H1 (cell line): ENCODE data around the gene GALNT18. TPM values are rescaled to one million over a fixed set of nuclear protein-coding genes. Genes with fewer than 3 reads are reported as not detected.

Source experiments
- CTCF ChIA-PET: fragments of 300-600 bp; sonication (Branson Sonifier 250); formaldehyde crosslinking; loops from one replicate; lab custom pipeline; 2021; ENCODE audit not compliant: partially characterized antibody; lab: Charles Lee
- POLR2A ChIA-PET: fragments of 300-600 bp; sonication (Branson Sonifier 250); formaldehyde crosslinking; loops from one replicate; lab custom pipeline; 2021; ENCODE audit warnings: inconsistent platforms; ENCODE audit not compliant: partially characterized antibody; lab: Charles Lee
- DNase-seq, 2 experiments: peaks; one replicate each; pipeline versions ENCODE4 v3.0.0 to v3.0.0-alpha.2; 2010 to 2022; ENCODE audit warnings: low spot score in 2 of 2, low read depth in 1 of 2, mixed read lengths in 1 of 2
- FAIRE-seq: peaks from 2 replicates; lab custom pipeline; 2011; peaks lifted over from hg19 to GRCh38; lab: Jason Lieb, UNC
- H2AFZ ChIP-seq: 2 replicates; pipeline ENCODE4 v1.8.1; 2012; ENCODE audit warnings: low read length, inconsistent platforms
- H2AK5ac ChIP-seq: 2 replicates; pipeline ENCODE4 v1.6.1; 2013; ENCODE audit warnings: low read depth, low read length
- H2BK120ac ChIP-seq: replicated peaks from 2 replicates; pipeline ENCODE3; 2013; ENCODE audit warnings: low read depth, low read length, inconsistent platforms
- H2BK12ac ChIP-seq: 2 replicates; pipeline ENCODE4 v1.6.1; 2013; ENCODE audit warnings: low read depth, low read length
- H2BK15ac ChIP-seq: 2 replicates; pipeline ENCODE4 v1.6.1; 2013; ENCODE audit warnings: low read length
- H2BK20ac ChIP-seq: 2 replicates; pipeline ENCODE4 v1.6.1; 2013; ENCODE audit warnings: low read length
- H2BK5ac ChIP-seq: 2 replicates; pipeline ENCODE4 v1.6.1; 2013; ENCODE audit warnings: low read depth, low read length
- H3K14ac ChIP-seq: 2 replicates; pipeline ENCODE4 v1.6.1; 2013; ENCODE audit warnings: inconsistent platforms; ENCODE audit not compliant: insufficient read length
- H3K18ac ChIP-seq: 2 replicates; pipeline ENCODE4 v1.6.1; 2013; ENCODE audit warnings: low read length; ENCODE audit errors: extremely low read depth
- H3K23ac ChIP-seq: 2 replicates; pipeline ENCODE4 v1.6.1; 2013; ENCODE audit warnings: inconsistent platforms; ENCODE audit not compliant: insufficient read length
- H3K23me2 ChIP-seq: 2 replicates; pipeline ENCODE4 v1.6.1; 2013; ENCODE audit warnings: low read depth, low read length
- H3K27ac ChIP-seq: 2 replicates; pipeline ENCODE4 v1.6.1; 2011; ENCODE audit warnings: low read depth, low read length, inconsistent platforms
- H3K27me3 ChIP-seq, 4 experiments: replicated peaks in 1 of 4; 1 replicate in 1 of 4; 2 replicates in 3 of 4; pipeline versions ENCODE4 v1.6.1 to v1.8.1; 2011 to 2013; ENCODE audit warnings: low read length in 3 of 4, mild to moderate bottlenecking in 3 of 4, inconsistent platforms in 2 of 4, mixed read lengths in 2 of 4, moderate library complexity in 1 of 4; ENCODE audit not compliant: control insufficient read depth in 3 of 4, insufficient read depth in 3 of 4; ENCODE audit errors: extremely low read depth in 1 of 4
- H3K36me3 ChIP-seq, 4 experiments: 2 replicates each; pipeline versions ENCODE4 v1.6.1 to v1.8.1; 2011 to 2013; ENCODE audit warnings: mild to moderate bottlenecking in 4 of 4, low read length in 3 of 4, moderate library complexity in 2 of 4, control low read depth in 1 of 4, inconsistent platforms in 1 of 4; ENCODE audit not compliant: insufficient read depth in 4 of 4, control insufficient read depth in 2 of 4
- H3K4ac ChIP-seq: replicated peaks from 2 replicates; pipeline ENCODE3; 2013; ENCODE audit warnings: low read length, low read depth, mixed read lengths, inconsistent platforms; ENCODE audit not compliant: insufficient read length
- H3K4me1 ChIP-seq, 4 experiments: replicated peaks in 1 of 4; 1 replicate in 1 of 4; 2 replicates in 3 of 4; pipeline versions ENCODE4 v1.6.1 to v1.8.1; 2011 to 2013; ENCODE audit warnings: low read length in 3 of 4, inconsistent platforms in 2 of 4, mixed read lengths in 1 of 4; ENCODE audit not compliant: insufficient read depth in 4 of 4, control insufficient read depth in 3 of 4
- H3K4me2 ChIP-seq, 2 experiments: 2 replicates each; pipeline versions ENCODE4 v1.6.1 to v1.8.1; 2011 to 2013; ENCODE audit warnings: low read depth in 2 of 2, low read length in 2 of 2, control low read depth in 1 of 2, inconsistent platforms in 1 of 2, mild to moderate bottlenecking in 1 of 2; ENCODE audit not compliant: insufficient read depth in 1 of 2
- H3K4me3 ChIP-seq, 4 experiments: fragments of 200-600, 300-600 bp in 1 of 4; sonication (generic), shearing (Covaris generic), sonication (Bioruptor Twin) in 1 of 4; 2 replicates each; pipeline versions ENCODE4 v1.5.1 to v1.8.1; 2011 to 2016; ENCODE audit warnings: low read length in 4 of 4, low read depth in 3 of 4, control low read depth in 2 of 4, inconsistent platforms in 2 of 4, mild to moderate bottlenecking in 2 of 4, mixed read lengths in 1 of 4, moderate library complexity in 1 of 4; ENCODE audit not compliant: insufficient read depth in 2 of 4; ENCODE audit errors: extremely low read depth in 1 of 4
- H3K56ac ChIP-seq: replicated peaks from 2 replicates; pipeline ENCODE3; 2013; ENCODE audit warnings: low read depth, mild to moderate bottlenecking, mixed read lengths, low read length, inconsistent platforms; ENCODE audit not compliant: insufficient read length
- H3K79me1 ChIP-seq: 2 replicates; pipeline ENCODE4 v1.6.1; 2013; ENCODE audit warnings: low read depth, low read length, control low read depth
- H3K79me2 ChIP-seq, 2 experiments: 2 replicates each; pipeline versions ENCODE4 v1.6.1 to v1.8.1; 2012 to 2013; ENCODE audit warnings: low read length in 2 of 2, mild to moderate bottlenecking in 2 of 2, inconsistent platforms in 1 of 2; ENCODE audit not compliant: insufficient read depth in 2 of 2, control insufficient read depth in 1 of 2
- H3K9ac ChIP-seq, 4 experiments: replicated peaks in 1 of 4; 1 replicate in 1 of 4; 2 replicates in 3 of 4; pipeline versions ENCODE4 v1.6.1 to v1.8.1; 2011 to 2013; ENCODE audit warnings: low read depth in 3 of 4, low read length in 3 of 4, control low read depth in 2 of 4, mild to moderate bottlenecking in 2 of 4, moderate library complexity in 2 of 4, inconsistent platforms in 1 of 4; ENCODE audit errors: extremely low read depth in 1 of 4
- H3K9me3 ChIP-seq, 2 experiments: 2 replicates each; pipeline versions ENCODE4 v1.6.1 to v1.8.1; 2012 to 2013; ENCODE audit warnings: mild to moderate bottlenecking in 2 of 2, moderate library complexity in 2 of 2, control low read depth in 1 of 2, inconsistent platforms in 1 of 2, low read depth in 1 of 2, low read length in 1 of 2, mixed read lengths in 1 of 2; ENCODE audit not compliant: insufficient read depth in 2 of 2
- H4K20me1 ChIP-seq, 2 experiments: replicated peaks in 1 of 2; 2 replicates each; pipeline versions ENCODE3 to v1.8.1; 2011 to 2013; ENCODE audit warnings: inconsistent platforms in 2 of 2, low read length in 2 of 2, mild to moderate bottlenecking in 1 of 2; ENCODE audit not compliant: insufficient read depth in 2 of 2, control insufficient read depth in 1 of 2
- H4K5ac ChIP-seq: 2 replicates; pipeline ENCODE4 v1.6.1; 2013; ENCODE audit warnings: low read length, low read depth, mixed read lengths, inconsistent platforms; ENCODE audit not compliant: insufficient read length
- H4K8ac ChIP-seq: 2 replicates; pipeline ENCODE4 v1.8.0; 2013; ENCODE audit warnings: mild to moderate bottlenecking, moderate library complexity, low read length, inconsistent platforms; ENCODE audit not compliant: insufficient read depth; ENCODE audit errors: extremely low read depth
- H4K91ac ChIP-seq: replicated peaks from 2 replicates; pipeline ENCODE3; 2013; ENCODE audit warnings: low read length, mixed read lengths, inconsistent platforms; ENCODE audit not compliant: insufficient read length
- EZH2 ChIP-seq: fragments of 200-600 bp; sonication (generic); IDR thresholded peaks from 2 replicates; pipeline ENCODE4 v1.7.1; 2012; ENCODE audit warnings: low read depth, mild to moderate bottlenecking, moderate library complexity, low read length, inconsistent platforms; ENCODE audit not compliant: severe bottlenecking
- POLR2A ChIP-seq, 2 experiments: IDR thresholded peaks; 1 replicate in 1 of 2; 2 replicates in 1 of 2; pipeline ENCODE4 v1.6.1; 2011; ENCODE audit warnings: low read depth in 2 of 2, low read length in 2 of 2, mild to moderate bottlenecking in 2 of 2; ENCODE audit errors: control extremely low read depth in 1 of 2
- POU5F1 ChIP-seq: IDR thresholded peaks from 2 replicates; pipeline ENCODE4 v1.6.1; 2011; ENCODE audit warnings: low read depth, mild to moderate bottlenecking, low read length, moderate library complexity
- RAD21 ChIP-seq, 2 experiments: IDR thresholded peaks in 1 of 2; conservative IDR thresholded peaks in 1 of 2; 2 replicates each; pipeline ENCODE4 v1.6.1; 2011; ENCODE audit warnings: low read depth in 2 of 2, low read length in 2 of 2, improper control_type of control experiment in 1 of 2, inconsistent platforms in 1 of 2, mild to moderate bottlenecking in 1 of 2, moderate library complexity in 1 of 2
- WGBS, 2 experiments: shearing (Covaris generic) in 1 of 2; methylation state at CpG; one replicate each; pipeline versions ENCODE4 v1.1.6 to v1.1.7; 2013 to 2015; ENCODE audit warnings: low lambda C conversion rate in 2 of 2, mixed read lengths in 2 of 2, inconsistent platforms in 1 of 2, low coverage in 1 of 2, missing lambda C conversion rate in 1 of 2; ENCODE audit not compliant: insufficient replicate concordance in 2 of 2, insufficient coverage in 1 of 2, insufficient read length in 1 of 2; ENCODE audit errors: extremely low coverage in 1 of 2, missing lambda C conversion rate in 1 of 2; 5-methylcytosine and 5-hydroxymethylcytosine counted together
- long read RNA-seq, 2 experiments: library from RNA in 1 of 2; library from capped mRNA in 1 of 2; stranded (forward); transcript quantifications; one replicate each; pipeline ENCODE4 v2.0.0, GENCODE V29; 2021; ENCODE audit warnings: inconsistent platforms in 1 of 2
- polyA minus RNA-seq, 3 experiments: library from RNA; depleted of rRNA, polyadenylated mRNA; stranded (reverse); fragments of >200 nt; gene quantifications; 1 replicate in 2 of 3; 2 replicates in 1 of 3; pipeline ENCODE4 v1.2.3, GENCODE V29; 2011
- polyA plus RNA-seq, 7 experiments: library from polyadenylated mRNA; depleted of rRNA in 3 of 7; stranded (reverse) in 5 of 7; unstranded in 2 of 7; fragments of >200 nt in 5 of 7; fragments of 200-250 nt in 2 of 7; gene quantifications; 1 replicate in 5 of 7; 2 replicates in 1 of 7; 4 replicates in 1 of 7; pipeline versions ENCODE4 v1.2.1 to v1.2.3, GENCODE V29; 2011 to 2013; ENCODE audit warnings: missing spikeins in 2 of 7, mixed read lengths in 2 of 7
- total RNA-seq: library from RNA; stranded (reverse); fragmentation: NEBNext Ultra II Directional; extraction: Animal tissue kit (Norgen Biotek cat#: 25700); gene quantifications from 2 replicates; pipeline ENCODE4 v1.2.1, GENCODE V29; 2021
- TF ChIP-seq, protein P1 (sequence below): IDR thresholded peaks from 2 replicates; pipeline ENCODE4 v1.6.1; 2012; ENCODE audit warnings: inconsistent platforms
- TF ChIP-seq, protein P2 (sequence below): IDR thresholded peaks from 2 replicates; pipeline ENCODE4 v1.6.1; 2011; ENCODE audit warnings: low read length, improper control_type of control experiment

The GALNT18 gene
- total RNA-seq (5.7 and 6.0 TPM in 2 replicates), polyA plus RNA-seq (2011; rRNA removed) (9.4 and 10.4 TPM in 2 replicates), polyA minus RNA-seq (2011; rRNA and poly(A)+ RNA removed) (8.5 and 10.6 TPM in 2 replicates)
- 9.8 TPM for polyA plus RNA-seq (2011; cell fraction: cytosol; rRNA removed)
- 10.8 TPM for polyA plus RNA-seq (2011; cell fraction: nucleus; rRNA removed)
- 4.8 to 8.5 TPM (median 7.5 TPM) in 4 replicates for polyA plus RNA-seq (2012, experiment 1 of 2)
- polyA plus RNA-seq (2012, experiment 2 of 2) = 5.6 TPM
- polyA plus RNA-seq (2013, experiment 1 of 2) = 5.2 TPM
- polyA plus RNA-seq (2013, experiment 2 of 2) = 5.5 TPM
- polyA minus RNA-seq (2011; cell fraction: cytosol; rRNA and poly(A)+ RNA removed) = 4.2 TPM
- 15.8 TPM for polyA minus RNA-seq (2011; cell fraction: nucleus; rRNA and poly(A)+ RNA removed)
- long read RNA-seq, experiment 1, partial matches to known transcripts = 2 of 7 reads
- long read RNA-seq, experiment 1, other reads (novel, unspliced or antisense) = 4 of 7 reads
- long read RNA-seq, experiment 2, partial matches to known transcripts = 0 of 2 reads
- long read RNA-seq, experiment 2, other reads (novel, unspliced or antisense) = 1 of 2 reads

DNA sequence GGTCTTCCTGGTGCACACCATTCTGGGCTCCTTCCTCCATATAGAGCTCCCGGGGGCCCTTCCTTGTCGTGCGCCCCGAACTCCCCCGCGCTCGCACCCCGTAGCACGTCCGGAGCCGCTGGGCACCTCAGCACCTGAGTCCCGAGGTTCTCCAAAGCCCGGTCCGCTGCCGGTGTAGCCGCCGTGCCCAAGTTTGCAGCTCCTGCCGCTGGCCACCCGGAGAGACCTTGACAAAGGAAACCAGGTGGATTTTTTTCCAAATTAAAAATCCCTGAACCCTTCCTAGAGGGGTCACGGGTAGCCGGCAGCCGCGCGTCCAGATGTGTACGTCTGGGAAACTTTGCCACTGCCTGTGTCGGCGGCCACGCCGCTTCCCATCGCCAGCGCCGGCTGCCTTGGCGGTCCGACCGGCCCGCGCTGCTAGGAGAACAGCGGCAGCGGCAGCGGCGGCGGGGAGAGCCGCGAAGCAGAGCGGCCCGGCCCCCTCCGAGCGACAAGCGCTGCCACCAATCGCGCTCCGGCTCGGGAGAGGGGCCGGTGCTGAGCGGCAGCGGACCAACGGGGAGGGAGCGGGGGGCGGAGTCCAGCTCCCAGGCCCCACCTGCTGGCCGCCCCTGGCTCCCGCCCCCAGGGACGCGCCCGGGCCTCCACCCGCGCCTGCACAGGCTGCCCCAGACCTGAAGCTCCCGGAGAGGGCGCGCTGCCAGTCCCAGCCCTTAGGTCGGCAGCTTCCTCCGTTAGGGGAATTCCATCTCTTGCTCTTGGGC is at the start of gene GALNT18:
Gene GALNT18 (minus strand): TSS at position 433 of the 767 bp plus-strand sequence.
- no peak for FAIRE-seq
- H3K4me3 ChIP-seq = peak within 1 kb of the TSS; percentile 51 to 83 (median 76)
- no peak within 1 kb of the TSS for H2BK20ac ChIP-seq
- peak within 1 kb of the TSS; percentile 95 to 100 for H3K4me2 ChIP-seq
- H3K23me2 ChIP-seq = peaks cover 16% of the 10 kb centered on the region
- H3K4ac ChIP-seq = no peak within 1 kb of the TSS
- 0 out of 4 replicates have a peak, but pooled peaks cover 0 to 3% of the 10 kb centered on the region in 2 experiments for H3K79me2 ChIP-seq
- no peak within 1 kb of the TSS for H3K14ac ChIP-seq
- H2AFZ ChIP-seq = peak within 1 kb of the TSS; percentile 71; the same call in 1 of the 2 replicates
- H3K4me1 ChIP-seq = peaks cover 6 to 14% (median 8%) of the 10 kb centered on the region in 4 experiments; a peak in 6 of 7 replicates
- peak; percentile 85 to 87 for DNase-seq
- H2BK120ac ChIP-seq = no peak within 1 kb of the TSS
- peak within 1 kb of the TSS; percentile 39; the same call in 1 of the 2 replicates for H3K18ac ChIP-seq
- peaks cover 0 to 8% of the 10 kb centered on the region in 2 experiments for H4K20me1 ChIP-seq
- H3K23ac ChIP-seq = no peak within 1 kb of the TSS
- H4K8ac ChIP-seq = peak within 1 kb of the TSS; percentile 85
- ChIA-PET CTCF (interaction anchor here (0.6 to 5.4 kb wide), 19 partner anchors 8 to 377 kb away, joined by 3 to 40 read pairs (median 4); no protein-coding TSS in a partner anchor), POLR2A (interaction anchor here (0.8 to 1.4 kb wide), 2 partner anchors 9 to 220 kb away, joined by 3 to 4 read pairs; partner anchors contain the start of gene USP47)
- no peaks in the 10 kb centered on the region for H3K36me3 ChIP-seq
- H3K79me1 ChIP-seq = no peaks in the 10 kb centered on the region
- peak within 1 kb of the TSS in 1 of 4 experiments; percentile 16; a peak in 5 of 7 replicates for H3K9ac ChIP-seq
- H2BK5ac ChIP-seq = no peak within 1 kb of the TSS
- peak within 1 kb of the TSS; percentile 98; the same call in 1 of the 2 replicates for H2BK15ac ChIP-seq
- H3K56ac ChIP-seq = no peak within 1 kb of the TSS
- no peak within 1 kb of the TSS for H3K27ac ChIP-seq
- H3K9me3 ChIP-seq = no peaks in the 10 kb centered on the region
- peak within 1 kb of the TSS; percentile 44; the same call in 1 of the 2 replicates for H2BK12ac ChIP-seq
- H4K5ac ChIP-seq = no peak within 1 kb of the TSS
- H2AK5ac ChIP-seq = no peak within 1 kb of the TSS
- WGBS, 2 experiments = 1% methylated on average over 27 of the region's 71 CpGs; no CpG with 5 or more reads in 1 of the 2 experiments
- H3K27me3 ChIP-seq = peaks cover 5 to 31% (median 24%) of the 10 kb centered on the region in 4 experiments
- peak within 1 kb of the TSS; percentile 82 for H4K91ac ChIP-seq
- TF ChIP-seq POLR2A (IDR thresholded peaks at IDR 0.05; ENCODE audit: control extremely low read depth in 1 of 2, low read depth in 2 of 2, low read length in 2 of 2) (peak in 1 of 2 experiments; percentile 48; a peak in 1 of 3 replicates), POU5F1 (no peak), EZH2 (peak; percentile 3), RAD21 (IDR thresholded peaks at IDR 0.05 in 1 of 2, conservative IDR thresholded peaks at IDR 0.05 in 1 of 2; ENCODE audit: low read depth in 2 of 2, low read length in 2 of 2) (peak; percentile 21 to 49; a peak in 3 of 4 replicates)
- TF ChIP-seq, protein P1, sequence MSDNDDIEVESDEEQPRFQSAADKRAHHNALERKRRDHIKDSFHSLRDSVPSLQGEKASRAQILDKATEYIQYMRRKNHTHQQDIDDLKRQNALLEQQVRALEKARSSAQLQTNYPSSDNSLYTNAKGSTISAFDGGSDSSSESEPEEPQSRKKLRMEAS = peak; percentile 47
- TF ChIP-seq, protein P2, sequence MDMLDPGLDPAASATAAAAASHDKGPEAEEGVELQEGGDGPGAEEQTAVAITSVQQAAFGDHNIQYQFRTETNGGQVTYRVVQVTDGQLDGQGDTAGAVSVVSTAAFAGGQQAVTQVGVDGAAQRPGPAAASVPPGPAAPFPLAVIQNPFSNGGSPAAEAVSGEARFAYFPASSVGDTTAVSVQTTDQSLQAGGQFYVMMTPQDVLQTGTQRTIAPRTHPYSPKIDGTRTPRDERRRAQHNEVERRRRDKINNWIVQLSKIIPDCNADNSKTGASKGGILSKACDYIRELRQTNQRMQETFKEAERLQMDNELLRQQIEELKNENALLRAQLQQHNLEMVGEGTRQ = no peak
